HG02798 (cell line): ENCODE measurements around the gene WDR45B.

Experiments used
- ATAC-seq: cut with Tn5 transposase; IDR thresholded peaks from one replicate; pipeline ENCODE4 v1.9.1; 2021; ENCODE audit warnings: mild to moderate bottlenecking; ENCODE audit not compliant: unreplicated experiment, poor library complexity

The WDR45B gene

DNA sequence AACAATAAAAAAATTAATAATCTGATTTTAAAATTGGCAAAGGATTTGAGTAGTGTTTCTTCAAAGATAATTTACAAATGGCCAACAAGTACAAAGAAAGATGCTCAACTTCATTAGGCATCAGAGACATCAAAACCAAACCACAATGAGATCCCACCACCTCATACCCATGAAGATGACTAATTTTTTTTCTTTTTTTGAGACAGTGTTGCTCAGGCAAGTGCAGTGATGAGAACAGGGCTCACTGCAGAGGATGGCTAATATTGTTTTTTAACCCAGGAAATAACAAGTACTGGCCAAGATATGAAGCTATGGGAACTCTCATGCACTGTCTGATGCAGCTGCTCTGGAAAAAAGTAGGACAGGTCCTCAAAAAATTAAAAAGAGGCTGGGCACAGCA lies 14.9 kb downstream of the WDR45B start:
- ATAC-seq = no peak

DNA sequence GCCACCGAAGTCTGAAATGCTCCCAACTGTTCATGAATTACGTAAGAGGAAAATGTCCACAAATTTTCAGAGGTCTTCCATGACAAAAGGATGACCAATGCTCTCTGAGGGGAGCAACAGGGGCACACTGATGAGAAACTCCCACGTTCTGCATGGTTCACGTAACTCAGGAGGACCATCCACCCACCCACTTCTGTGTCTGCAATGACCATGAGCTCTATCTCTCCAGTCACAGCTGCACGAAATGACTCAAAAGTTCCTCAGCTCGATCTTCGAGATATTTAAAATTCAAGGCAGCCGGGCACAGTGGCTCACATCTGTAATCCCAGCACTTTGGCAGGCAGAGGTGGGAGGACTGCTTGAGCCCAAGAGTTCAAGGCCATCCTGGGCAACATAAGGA lies 15.8 kb downstream of the WDR45B start:
- ATAC-seq = no peak

DNA sequence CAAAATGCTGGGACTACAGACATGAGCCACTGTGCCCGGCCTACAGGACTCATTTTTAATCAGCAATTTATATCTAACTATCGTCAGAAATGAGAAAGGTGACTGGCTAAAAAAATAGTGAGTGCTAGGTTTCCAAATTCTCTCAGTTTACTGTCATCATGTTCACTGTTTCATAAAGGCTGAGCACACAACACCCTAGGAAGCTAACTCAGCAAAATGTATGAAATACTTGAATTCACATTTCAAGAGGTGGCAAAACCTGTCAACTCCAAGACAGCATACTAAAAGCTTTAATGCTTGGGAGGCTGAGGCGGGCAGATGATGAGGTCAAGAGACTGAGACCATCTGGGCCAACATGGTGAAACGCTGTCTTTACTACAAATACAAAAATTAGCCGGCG lies 16.7 kb downstream of the WDR45B start:
- ATAC-seq = no peak

DNA sequence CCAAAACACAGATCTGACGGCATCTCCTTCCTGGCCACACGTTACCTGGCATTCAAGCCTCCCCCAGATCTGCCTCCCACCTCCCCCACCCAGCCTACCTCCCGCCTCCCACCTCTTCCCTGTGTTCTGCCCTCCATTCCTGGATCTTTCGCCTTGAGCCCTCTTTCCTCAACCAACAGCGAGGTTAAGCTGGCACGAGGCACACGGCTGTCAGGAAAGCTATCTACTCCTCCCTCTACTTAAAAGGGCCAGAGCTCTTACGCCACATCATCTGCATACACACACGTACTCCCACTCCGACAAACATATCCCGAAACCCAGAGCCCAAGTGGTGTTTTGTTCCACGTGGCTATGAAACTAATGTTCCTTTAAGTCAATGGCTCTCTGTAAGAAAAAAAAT lies 18.0 kb downstream of the WDR45B start:
- no peak for ATAC-seq

DNA sequence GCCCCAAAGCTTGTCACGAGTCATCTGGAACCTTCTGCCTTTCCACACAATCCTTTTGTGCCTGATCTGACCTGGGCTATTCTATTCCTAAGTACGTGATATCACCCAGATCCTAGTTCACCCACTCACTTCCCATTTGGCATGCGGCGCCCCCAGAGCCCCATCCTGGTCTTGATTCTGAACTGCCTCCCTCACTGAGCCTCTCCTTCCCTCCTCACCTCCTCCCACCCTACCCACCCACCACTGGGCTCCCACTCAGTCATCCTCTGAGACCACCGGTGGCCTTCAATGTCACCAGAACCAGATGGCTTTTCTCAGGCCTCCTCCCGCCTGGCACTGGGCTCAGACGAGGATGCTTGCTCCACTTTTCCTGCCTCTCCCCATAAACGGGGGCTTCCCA lies 18.5 kb downstream of the WDR45B start:
- no peak for ATAC-seq

DNA sequence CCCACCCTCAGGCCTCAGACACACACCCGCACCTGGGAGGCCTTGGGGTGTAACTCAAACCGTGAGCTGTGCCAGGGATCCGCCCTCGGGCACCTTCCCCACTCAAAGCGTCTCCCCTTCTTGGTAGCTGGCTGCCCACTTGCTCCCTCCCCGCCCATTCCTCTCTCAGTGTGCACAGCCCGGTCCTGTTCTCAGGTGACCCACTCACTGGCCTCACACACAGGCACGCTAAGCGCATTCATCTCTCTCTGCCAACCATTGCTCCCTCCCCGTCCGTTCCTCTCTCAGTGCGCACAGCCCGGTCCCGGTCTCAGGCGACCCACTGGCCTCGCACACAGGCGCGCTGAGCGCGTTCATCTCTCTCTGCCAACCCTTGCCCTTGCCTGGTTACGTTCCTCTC lies 20.8 kb downstream of the WDR45B start:
- no peak for ATAC-seq

DNA sequence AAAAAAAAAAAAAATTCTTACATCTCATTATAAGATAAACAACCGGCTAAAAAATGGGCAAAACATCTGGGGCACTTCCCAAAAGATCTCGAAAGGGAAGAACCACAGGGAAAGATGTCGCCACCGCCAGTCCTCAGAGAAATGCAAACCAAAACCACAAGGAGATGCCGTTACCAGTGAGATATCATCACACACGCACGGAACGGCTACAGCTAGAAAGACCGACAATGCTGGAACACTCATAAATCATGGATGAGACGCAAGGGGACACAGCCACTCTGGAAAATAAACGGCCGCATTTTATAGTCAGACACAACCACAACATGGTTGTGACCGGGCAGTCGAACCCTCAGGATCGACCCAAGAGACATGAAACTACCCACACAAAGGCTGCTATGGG lies 24.5 kb downstream of the WDR45B start:
- no peak for ATAC-seq

DNA sequence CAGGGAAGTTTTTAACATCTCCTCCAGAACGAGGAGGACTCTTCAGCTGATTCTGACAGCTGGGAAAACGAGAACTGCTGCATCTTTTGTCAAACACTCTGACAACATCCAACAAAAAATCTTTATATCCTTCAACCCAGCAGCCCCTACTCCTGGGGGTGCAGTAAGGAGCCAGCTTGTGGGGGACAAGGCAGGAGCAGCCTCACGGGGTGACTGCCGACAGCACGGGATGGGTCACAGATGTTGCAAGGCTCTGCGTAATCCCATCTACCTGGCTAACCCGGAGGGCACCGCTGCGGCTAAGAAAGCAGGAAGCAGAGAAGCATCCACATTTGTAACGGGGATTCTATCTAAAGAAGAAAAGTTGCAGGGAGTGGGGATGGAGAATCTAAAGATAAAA lies 28.6 kb downstream of the WDR45B start:
- ATAC-seq = no peak

DNA sequence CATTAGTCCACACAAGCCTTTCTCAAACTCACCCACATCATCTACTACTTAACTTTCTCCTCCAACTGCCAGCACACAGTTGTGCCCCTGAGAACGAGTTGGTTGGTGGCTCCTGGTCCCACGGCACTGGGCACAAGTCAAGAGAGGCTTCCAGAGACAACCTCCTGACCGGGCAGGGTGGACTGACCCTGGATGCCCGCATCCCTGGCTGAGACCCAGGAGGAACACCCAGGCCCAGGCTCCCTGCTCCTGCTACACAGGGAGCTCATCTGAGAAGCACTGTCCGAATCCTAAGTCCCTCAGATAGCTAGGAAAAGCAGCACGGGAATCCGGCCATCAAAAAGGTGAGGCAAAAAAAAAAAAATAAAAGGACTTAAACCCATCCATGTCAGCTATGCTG lies 29.0 kb downstream of the WDR45B start:
- ATAC-seq = no peak

DNA sequence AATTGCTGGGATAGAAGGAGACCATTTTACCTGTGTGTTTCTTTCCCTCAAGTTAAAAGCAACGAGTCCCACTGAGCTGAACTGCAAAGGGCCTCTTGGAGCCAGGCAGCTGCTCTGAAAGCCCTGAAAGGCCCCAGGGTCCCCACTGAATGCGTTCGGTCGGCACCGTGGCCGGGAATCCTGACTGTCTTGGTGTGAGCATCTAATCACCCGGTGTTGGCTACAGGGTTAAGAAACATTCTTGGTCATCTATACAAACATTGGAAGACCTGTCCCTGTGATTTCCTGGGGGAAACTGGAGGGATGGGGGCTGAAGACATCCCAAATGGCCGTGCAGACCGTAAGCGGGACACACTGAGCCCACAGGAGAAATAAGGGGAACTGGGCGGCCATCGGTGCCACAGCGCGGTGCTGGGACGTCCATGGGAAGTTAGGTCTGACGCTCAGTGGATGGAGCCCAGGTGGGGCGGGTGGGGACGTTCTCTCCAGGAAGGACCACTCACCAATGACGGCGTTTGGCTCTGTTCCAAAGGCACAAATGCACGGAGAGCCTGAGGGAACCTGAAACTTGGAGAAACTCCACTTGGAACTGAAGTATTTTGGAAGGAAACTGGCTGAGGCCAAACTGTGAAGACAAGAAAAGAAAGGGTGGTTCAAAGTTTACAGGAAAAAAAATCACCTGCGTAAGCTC lies 32.1 kb downstream of the WDR45B start:
- ATAC-seq = no peak

DNA sequence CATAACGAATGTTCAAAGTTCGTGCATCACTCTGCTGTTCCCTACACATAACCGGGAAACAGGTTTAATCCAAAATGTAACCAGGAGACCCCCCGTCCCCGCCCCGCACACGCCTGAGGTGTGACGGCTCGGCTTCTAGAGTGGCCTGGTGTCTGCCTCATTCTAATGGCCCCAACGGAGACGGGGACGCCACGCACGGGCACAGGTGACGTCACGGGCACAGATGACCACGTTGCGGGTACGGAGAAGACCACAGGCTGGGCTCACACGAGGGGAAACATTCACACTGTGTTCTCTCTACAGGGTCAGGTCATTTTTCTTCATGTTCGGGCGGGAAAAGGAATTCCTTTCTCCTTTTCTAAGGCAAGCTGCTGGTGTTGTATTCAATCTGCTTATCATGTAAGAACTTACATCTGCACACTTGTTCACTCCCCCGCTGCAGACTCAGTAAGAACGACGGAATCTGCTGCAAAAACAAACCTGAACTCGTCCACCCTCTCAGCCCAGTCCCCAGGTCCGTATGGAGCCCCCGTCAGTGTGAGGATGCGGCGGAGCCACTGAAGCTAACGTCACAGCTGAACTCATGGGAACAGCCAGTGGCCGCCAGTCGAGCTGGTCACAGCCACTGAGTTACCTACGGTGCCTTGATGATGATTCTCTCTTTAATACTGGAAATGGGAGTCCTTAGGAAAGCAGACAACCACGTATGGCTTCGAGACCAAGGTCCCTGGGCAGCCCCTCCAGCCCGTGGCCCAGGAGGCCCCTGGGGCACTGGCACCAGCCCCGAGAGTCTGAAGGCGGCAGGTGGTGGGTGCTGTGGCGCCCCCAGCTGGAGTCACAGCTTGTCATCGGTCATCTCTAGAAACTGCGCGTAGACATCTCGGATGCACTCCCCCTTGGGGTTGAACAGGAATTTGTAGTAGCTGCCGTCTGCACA lies 32.9 kb downstream of the WDR45B start:
- no peak for ATAC-seq

DNA sequence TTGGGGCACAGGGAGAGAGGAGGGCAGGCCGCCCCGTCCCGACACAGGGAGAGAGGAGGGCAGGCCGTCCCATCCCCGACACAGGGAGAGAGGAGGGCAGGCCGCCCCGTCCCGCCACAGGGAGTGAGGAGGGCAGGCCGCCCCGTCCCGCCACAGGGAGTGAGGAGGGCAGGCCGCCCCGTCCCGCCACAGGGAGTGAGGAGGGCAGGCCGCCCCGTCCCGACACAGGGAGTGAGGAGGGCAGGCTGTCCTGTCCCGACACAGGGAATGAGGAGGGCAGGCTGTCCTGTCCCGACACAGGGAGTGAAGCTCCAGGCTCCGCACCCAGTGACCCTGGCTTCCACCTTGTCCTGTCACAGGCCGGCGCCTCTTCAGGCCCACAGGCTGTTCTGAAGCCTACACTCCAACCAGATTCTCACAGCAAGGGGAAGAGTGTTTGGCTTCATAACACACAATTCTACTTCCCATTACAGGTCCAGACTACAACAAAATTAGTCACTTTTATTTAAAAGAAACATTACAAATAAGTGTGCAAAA lies 34.1 kb downstream of the WDR45B start:
- ATAC-seq = no peak

DNA sequence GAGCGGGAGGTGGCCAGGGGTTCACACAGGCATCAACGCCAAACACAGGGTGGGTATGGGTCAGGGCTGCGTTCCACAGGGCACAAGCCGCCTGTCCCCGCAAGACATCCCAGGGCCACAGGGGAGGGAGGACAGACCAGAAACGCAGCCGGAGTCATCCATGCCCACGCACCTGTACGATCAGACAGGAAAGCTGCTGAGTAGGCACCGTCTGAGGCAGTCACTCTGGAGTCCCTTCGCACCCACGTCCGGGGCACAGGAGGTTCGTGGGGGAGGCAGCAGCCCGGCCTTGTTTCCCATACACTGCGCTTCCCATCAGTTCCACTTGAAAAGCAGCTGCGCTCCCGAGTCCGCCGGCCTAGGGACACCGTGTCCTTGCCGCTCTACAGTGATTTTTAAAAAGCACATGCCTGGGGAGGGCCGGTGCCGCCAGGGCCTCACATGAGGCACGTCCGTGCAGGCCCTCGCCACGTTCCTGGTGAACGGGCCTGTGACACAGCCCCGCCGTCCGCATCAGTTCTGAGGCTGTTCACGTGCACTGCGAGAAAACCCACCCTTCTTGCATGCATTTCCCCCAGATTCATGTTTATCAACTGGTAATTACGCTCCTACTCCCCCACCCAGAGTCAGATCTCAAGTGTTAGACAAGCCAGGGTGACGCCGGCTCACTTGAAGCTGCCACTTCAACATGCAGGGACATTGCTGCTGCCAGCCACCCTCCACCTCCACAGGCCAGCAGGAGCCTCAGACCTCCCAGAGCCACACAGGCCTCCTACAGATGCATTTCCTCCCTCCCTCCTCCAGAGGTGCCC lies 34.8 kb downstream of the WDR45B start:
- no peak for ATAC-seq

DNA sequence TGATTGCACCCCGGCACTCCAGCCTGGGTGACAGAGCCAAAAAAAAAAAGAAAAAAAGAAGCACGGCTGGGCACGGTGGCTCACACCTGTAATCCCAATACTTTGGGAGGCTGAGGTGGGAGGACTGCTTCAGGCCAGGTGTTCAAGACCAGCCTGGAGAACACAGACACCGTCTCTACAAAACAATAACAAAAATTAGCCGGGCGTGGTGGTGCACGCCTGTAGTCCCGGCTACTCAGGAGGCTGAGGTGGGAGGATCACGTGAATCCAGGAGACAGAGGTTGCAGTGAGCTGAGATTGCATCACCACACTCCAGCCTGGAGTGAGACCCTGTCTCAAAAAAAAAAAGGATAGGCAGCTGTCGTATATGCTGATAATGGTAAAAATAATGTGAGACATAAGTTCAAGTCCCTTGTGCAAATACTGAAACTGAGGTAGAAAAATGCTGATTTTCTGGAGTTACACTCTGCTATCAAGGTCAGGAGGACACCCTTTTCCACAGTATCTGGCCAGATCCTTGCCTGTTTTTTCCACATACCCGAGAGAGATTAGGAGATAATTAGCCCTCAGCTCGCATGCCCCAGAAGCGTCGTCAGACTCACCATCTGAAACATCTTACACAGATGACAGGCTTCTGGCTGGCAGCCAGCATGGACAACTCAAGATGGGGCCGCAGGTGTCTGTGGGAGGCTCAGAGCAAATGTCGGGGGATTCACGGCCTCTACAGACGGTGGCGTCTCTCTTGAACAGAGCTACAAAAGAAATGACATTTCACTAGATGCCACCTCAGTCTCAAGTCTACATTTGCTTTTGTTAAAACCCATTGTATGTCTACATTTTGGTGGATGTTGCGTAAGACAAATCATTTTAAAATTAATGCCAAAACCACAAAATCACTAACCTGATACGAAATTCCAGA lies 36.8 kb downstream of the WDR45B start:
- ATAC-seq = no peak

DNA sequence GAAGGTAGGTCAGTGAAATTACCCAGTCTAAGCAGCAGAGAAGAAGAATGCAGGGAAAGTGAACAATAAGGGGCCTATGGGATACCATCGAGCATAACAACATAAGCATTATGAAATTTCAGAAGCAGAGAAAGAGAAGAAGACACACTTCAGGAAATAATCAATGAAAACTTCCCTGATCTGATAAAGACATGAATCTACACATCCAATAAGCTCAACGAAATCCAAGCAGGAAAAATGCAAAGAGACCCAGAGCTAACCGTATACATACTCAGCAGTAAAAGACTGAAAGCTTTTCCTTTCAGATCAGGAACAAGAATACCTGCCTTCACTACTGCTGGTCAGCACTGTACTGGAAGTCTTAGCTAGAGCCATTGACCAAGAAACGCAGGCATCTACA lies 38.6 kb downstream of the WDR45B start:
- ATAC-seq = no peak

DNA sequence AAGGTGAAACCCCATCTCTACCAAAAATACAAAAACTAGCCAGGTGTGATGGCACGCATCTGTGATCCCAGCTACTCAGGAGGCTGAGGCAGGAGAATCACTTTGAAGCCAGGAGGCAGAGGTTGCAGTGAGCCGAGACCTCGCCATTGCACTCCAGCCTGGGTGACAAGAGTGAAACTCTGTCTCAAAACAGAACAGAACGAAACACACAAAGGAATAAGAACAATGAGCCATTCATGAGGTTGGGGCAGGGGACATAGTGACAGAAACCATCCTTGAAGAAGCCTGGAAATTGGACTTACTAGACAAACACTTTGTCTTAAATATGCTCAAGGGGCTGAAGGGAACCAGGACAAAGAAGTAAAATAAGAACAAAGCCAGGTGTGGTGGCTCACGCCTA lies 39.4 kb downstream of the WDR45B start:
- no peak for ATAC-seq

DNA sequence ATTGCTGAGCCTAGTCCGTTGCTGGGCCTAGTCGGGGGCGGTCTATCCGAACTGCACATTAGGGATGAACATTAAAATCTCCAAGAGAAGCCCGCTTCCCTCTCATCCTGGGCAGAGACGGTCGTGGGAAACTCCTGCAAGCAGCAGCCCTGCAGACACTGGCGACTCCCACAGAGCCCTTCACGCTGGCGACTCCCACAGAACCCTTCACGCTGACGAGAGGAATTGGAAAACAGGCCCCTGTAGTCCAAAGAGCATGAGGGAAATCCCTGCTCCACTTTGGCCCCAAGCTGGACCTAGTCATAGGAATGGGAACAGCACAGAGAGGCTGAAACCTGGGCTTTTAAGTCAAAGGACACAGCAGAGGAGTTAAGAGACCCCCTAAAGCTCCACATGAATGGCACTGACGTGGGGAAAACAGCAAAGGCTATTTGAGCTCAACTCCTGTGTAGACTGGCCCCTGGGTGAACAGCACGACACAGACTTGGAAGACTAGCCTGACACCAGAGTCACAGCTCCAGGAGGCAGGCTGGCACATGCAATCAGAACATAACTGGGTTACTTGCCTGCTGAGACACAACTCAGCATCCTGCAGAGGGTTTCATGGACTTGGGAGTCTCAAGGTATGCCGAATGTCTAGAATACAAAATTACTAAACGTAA lies 42.2 kb downstream of the WDR45B start:
- ATAC-seq = no peak

DNA sequence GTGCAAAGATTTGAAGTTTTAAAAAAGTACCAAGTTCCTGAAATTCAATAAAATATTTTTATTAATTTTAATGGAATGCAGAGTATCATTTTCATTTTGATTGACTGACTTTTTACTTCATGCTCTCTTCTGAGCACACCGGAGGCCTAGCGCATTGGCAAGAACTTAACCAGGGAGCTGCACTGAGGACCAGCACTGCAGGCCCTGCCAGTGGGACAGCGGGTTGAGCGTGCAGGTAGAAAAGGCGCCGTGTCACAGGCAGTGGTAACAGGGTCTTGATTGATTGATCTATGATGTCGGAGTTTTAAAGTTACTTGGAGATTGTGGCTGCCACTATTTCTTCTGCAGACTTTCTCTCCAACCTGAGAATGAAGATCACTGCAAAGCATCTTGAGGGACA lies 43.7 kb downstream of the WDR45B start:
- ATAC-seq = no peak

DNA sequence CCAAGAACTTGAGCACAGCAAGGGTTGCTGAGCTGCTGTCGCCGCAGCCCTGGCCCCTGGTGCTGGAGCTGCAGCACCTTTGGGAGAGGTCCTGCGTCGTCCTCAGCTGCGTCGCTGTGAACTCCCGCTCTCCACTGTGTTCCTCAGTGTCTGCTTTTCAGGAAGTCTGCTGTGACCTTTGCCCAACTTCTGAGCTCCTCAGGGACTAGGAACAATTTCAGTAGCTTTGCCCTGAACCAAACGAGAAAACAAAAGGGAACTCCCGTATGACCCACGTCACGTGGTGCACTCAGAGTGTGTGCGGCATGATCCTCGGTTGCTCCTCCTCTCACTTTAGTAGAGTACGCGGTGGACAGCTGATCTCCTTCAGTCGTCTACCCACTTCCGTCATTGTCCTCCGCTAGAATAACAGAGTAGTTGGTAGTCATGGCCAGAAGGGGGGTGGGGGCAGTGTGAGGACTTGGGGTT lies 44.2 kb downstream of the WDR45B start:
- ATAC-seq = no peak
